Common myeloid progenitor, CD34-positive (primary cell): ENCODE data around the gene VILL.

Experiments
- CTCF ChIA-PET: fragments of 350-600 bp; sonication (Branson Sonifier 250); formaldehyde crosslinking; loops from one replicate; lab custom pipeline; 2021; ENCODE audit warnings: antibody characterized with exemption; lab: Charles Lee
- POLR2A ChIA-PET: fragments of 350-600 bp; sonication (Branson Sonifier 250); formaldehyde crosslinking; loops from one replicate; lab custom pipeline; 2021; ENCODE audit warnings: antibody characterized with exemption; lab: Charles Lee
- DNase-seq, 3 donors: peaks; one replicate each; pipeline versions ENCODE4 v3.0.0 to v3.0.0-alpha.2; 2013
- H3K27ac ChIP-seq, 2 experiments: 1 replicate in 1 of 2; 2 replicates in 1 of 2; pipeline ENCODE4 v1.7.0; 2013; ENCODE audit warnings: inconsistent platforms in 2 of 2, low read length in 2 of 2, mild to moderate bottlenecking in 2 of 2, low read depth in 1 of 2, moderate library complexity in 1 of 2; ENCODE audit not compliant: severe bottlenecking in 2 of 2, insufficient read depth in 1 of 2, poor library complexity in 1 of 2
- H3K27me3 ChIP-seq, 5 experiments: replicated peaks in 2 of 5; 1 replicate in 3 of 5; 2 replicates in 2 of 5; pipeline versions ENCODE4 v1.6.1 to v1.7.0; 2013; ENCODE audit warnings: low read length in 4 of 5, mild to moderate bottlenecking in 2 of 5, moderate library complexity in 2 of 5, inconsistent platforms in 1 of 5; ENCODE audit not compliant: insufficient read depth in 5 of 5, control insufficient read depth in 4 of 5
- H3K36me3 ChIP-seq, 4 experiments: 1 replicate in 2 of 4; 2 replicates in 2 of 4; pipeline versions ENCODE4 v1.6.1 to v1.7.0; 2013; ENCODE audit warnings: low read length in 3 of 4, control low read depth in 1 of 4, mild to moderate bottlenecking in 1 of 4; ENCODE audit not compliant: control insufficient read depth in 4 of 4, insufficient read depth in 4 of 4
- H3K4me1 ChIP-seq, 4 experiments: 1 replicate in 3 of 4; 2 replicates in 1 of 4; pipeline versions ENCODE4 v1.6.1 to v1.7.1; 2013; ENCODE audit warnings: low read length in 3 of 4, mild to moderate bottlenecking in 3 of 4, control low read depth in 1 of 4, inconsistent platforms in 1 of 4, moderate library complexity in 1 of 4; ENCODE audit not compliant: control insufficient read depth in 4 of 4, insufficient read depth in 4 of 4; ENCODE audit errors: control extremely low read depth in 1 of 4
- H3K4me3 ChIP-seq, 7 experiments: 1 replicate in 4 of 7; 2 replicates in 3 of 7; pipeline versions ENCODE4 v1.5.1 to v1.7.0; 2013; ENCODE audit warnings: mild to moderate bottlenecking in 7 of 7, low read length in 6 of 7, moderate library complexity in 6 of 7, inconsistent platforms in 2 of 7, low read depth in 2 of 7, control low read depth in 1 of 7; ENCODE audit not compliant: insufficient read depth in 4 of 7, control insufficient read depth in 1 of 7; ENCODE audit errors: extremely low read depth in 1 of 7
- H3K9me3 ChIP-seq, 5 experiments: 1 replicate in 4 of 5; 2 replicates in 1 of 5; pipeline versions ENCODE4 v1.6.1 to v1.7.1; 2013; ENCODE audit warnings: low read length in 4 of 5, mild to moderate bottlenecking in 2 of 5, inconsistent platforms in 1 of 5, low read depth in 1 of 5, moderate library complexity in 1 of 5; ENCODE audit not compliant: control insufficient read depth in 4 of 5, insufficient read depth in 2 of 5; ENCODE audit errors: control extremely low read depth in 1 of 5
- WGBS: methylation state at CpG from one replicate; pipeline ENCODE4 v1.1.5; 2013; ENCODE audit not compliant: insufficient coverage; 5-methylcytosine and 5-hydroxymethylcytosine counted together

The VILL gene

GRCh38 chr3:38036906-38037305 lies 46.3 kb downstream of the VILL start:
- CTCF ChIA-PET, result no interaction called here
- Histone ChIP-seq H3K4me3 (no peak overlapping the region), H3K27ac (no peak overlapping the region), H3K36me3 (no peaks in the 10 kb centered on the region), H3K4me1 (peaks cover 7 to 25% (median 21%) of the 10 kb centered on the region in 4 experiments), H3K9me3 (no peaks in the 10 kb centered on the region), H3K27me3 (peaks cover 0 to 9% (median 6%) of the 10 kb centered on the region in 5 experiments)
- DNase-seq, result no peak
- WGBS, result 97% methylated on average over 3 of the region's 3 CpGs
- POLR2A ChIA-PET, result no interaction called here

GRCh38 chr3:38038447-38038911 lies 47.9 kb downstream of the VILL start:
- DNase-seq, result peak; percentile 9 to 83 (median 72)
- no peak overlapping the region for H3K27ac ChIP-seq
- ChIA-PET CTCF (interaction anchor here (2.2 kb wide), 1 partner anchor 41 kb away, joined by 8 read pairs; no protein-coding TSS in a partner anchor), POLR2A (no interaction called here)
- H3K4me1 ChIP-seq, result peaks cover 7 to 25% (median 21%) of the 10 kb centered on the region in 4 experiments
- no peaks in the 10 kb centered on the region for H3K9me3 ChIP-seq
- 9% methylated on average over 1 of the region's 5 CpGs for WGBS
- H3K27me3 ChIP-seq, result no peaks in the 10 kb centered on the region
- H3K4me3 ChIP-seq, result peak overlapping the region in 4 of 7 experiments; percentile 34 to 72 (median 66)
- H3K36me3 ChIP-seq, result no peaks in the 10 kb centered on the region

- Histone ChIP-seq H3K9me3 (no peaks in the 10 kb centered on the region), H3K4me1 (peaks cover 7 to 25% (median 21%) of the 10 kb centered on the region in 4 experiments), H3K4me3 (peak within 1 kb of the TSS in 6 of 7 experiments; percentile 34 to 72 (median 58)), H3K27ac (no peak within 1 kb of the TSS), H3K27me3 (no peaks in the 10 kb centered on the region), H3K36me3 (no peaks in the 10 kb centered on the region)
- ChIA-PET CTCF (interaction anchor here (0.8 to 2.2 kb wide), 5 partner anchors 34 to 65 kb away, joined by 3 to 8 read pairs (median 3); no protein-coding TSS in a partner anchor), POLR2A (no interaction called here)
- DNase-seq, result peak; percentile 71 to 87 (median 86)
- under 1% methylated on average over 64 of the region's 67 CpGs for WGBS
These were observed 48.7 kb downstream of the VILL start, which contains the start of gene DLEC1 for GRCh38 chr3:38039101-38039898. TSS of gene DLEC1 (plus strand) at chr3:38039208. CDS start at chr3:38039226, 18 bp downstream.

GRCh38 chr3:38039899-38040261 lies 49.3 kb downstream of the VILL start:
- WGBS, result 2% methylated on average over 11 of the region's 11 CpGs
- DNase-seq, result peak; percentile 80 to 91 (median 87)
- POLR2A ChIA-PET, result no interaction called here

GRCh38 chr3:38040401-38040800 lies 49.8 kb downstream of the VILL start:
- H3K4me3 ChIP-seq, result peak overlapping the region in 1 of 7 experiments; percentile 72
- H3K36me3 ChIP-seq, result no peaks in the 10 kb centered on the region
- H3K27me3 ChIP-seq, result peaks cover 0 to 4% (median 0%) of the 10 kb centered on the region in 5 experiments
- H3K9me3 ChIP-seq, result no peaks in the 10 kb centered on the region
- H3K4me1 ChIP-seq, result peaks cover 7 to 25% (median 21%) of the 10 kb centered on the region in 4 experiments
- no peak for DNase-seq
- WGBS, result 83% methylated on average over 4 of the region's 5 CpGs
- no peak overlapping the region for H3K27ac ChIP-seq
- ChIA-PET POLR2A (no interaction called here), CTCF (interaction anchor here (0.7 to 2.2 kb wide), 7 partner anchors 12 to 67 kb away, joined by 3 to 8 read pairs (median 3); no protein-coding TSS in a partner anchor)

More at GRCh38 chr3:38039899-38040261, 49.3 kb downstream of the VILL start:
- Histone ChIP-seq H3K4me1 (peaks cover 7 to 25% (median 21%) of the 10 kb centered on the region in 4 experiments), H3K9me3 (no peaks in the 10 kb centered on the region), H3K36me3 (no peaks in the 10 kb centered on the region), H3K27me3 (peaks cover 0 to 2% (median 0%) of the 10 kb centered on the region in 5 experiments), H3K27ac (no peak overlapping the region), H3K4me3 (peak overlapping the region in 5 of 7 experiments; percentile 46 to 72 (median 62))
- CTCF ChIA-PET, result interaction anchor here (0.7 to 2.2 kb wide), 6 partner anchors 12 to 68 kb away, joined by 3 to 8 read pairs (median 3); no protein-coding TSS in a partner anchor

- Histone ChIP-seq H3K27ac (no peak overlapping the region), H3K4me3 (no peak overlapping the region), H3K36me3 (no peaks in the 10 kb centered on the region), H3K9me3 (no peaks in the 10 kb centered on the region), H3K27me3 (peaks cover 0 to 4% (median 0%) of the 10 kb centered on the region in 5 experiments), H3K4me1 (peaks cover 5 to 20% (median 18%) of the 10 kb centered on the region in 4 experiments)
- 100% methylated on average over 1 of the region's 4 CpGs for WGBS
- ChIA-PET POLR2A (no interaction called here), CTCF (interaction anchor here (1.0 kb wide), 1 partner anchor 11 kb away, joined by 3 read pairs; no protein-coding TSS in a partner anchor)
- no peak for DNase-seq
These were observed 52.9 kb downstream of the VILL start for GRCh38 chr3:38043486-38043885.
